GM12801 (cell line): ENCODE data around the gene RAD51D.

Source experiments
- CTCF ChIP-seq: IDR thresholded peaks from one replicate; pipeline ENCODE4 v1.5.1; 2011; ENCODE audit warnings: control low read depth; ENCODE audit not compliant: insufficient read length; ENCODE audit errors: extremely low read depth

Gene RAD51D

GRCh38 chr17:35069311-35069710, 50.3 kb downstream of the RAD51D start:
- TF ChIP-seq CTCF: no peak

DNA sequence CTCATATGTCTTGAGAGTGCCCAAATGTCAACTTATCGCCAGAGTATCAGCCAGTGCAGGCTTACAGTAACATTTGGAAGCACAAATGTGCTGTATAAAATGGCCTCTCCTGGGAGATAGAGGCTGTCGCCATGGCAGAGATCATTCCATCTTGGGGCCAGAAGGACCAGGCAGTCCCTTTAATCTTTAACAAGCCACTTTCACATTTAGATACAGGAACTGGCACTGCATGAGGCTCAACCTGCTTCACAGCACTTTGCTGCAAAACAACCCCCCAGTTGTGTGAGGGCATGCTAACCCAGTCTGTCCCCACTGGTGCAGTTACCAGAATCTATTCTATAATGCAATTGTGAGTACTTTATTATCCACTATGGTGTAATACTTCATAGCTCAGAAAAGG, 51.4 kb downstream of the RAD51D start:
- TF ChIP-seq CTCF: no peak

GRCh38 chr17:35065880-35066279, 53.8 kb downstream of the RAD51D start:
- no peak for TF ChIP-seq CTCF

DNA sequence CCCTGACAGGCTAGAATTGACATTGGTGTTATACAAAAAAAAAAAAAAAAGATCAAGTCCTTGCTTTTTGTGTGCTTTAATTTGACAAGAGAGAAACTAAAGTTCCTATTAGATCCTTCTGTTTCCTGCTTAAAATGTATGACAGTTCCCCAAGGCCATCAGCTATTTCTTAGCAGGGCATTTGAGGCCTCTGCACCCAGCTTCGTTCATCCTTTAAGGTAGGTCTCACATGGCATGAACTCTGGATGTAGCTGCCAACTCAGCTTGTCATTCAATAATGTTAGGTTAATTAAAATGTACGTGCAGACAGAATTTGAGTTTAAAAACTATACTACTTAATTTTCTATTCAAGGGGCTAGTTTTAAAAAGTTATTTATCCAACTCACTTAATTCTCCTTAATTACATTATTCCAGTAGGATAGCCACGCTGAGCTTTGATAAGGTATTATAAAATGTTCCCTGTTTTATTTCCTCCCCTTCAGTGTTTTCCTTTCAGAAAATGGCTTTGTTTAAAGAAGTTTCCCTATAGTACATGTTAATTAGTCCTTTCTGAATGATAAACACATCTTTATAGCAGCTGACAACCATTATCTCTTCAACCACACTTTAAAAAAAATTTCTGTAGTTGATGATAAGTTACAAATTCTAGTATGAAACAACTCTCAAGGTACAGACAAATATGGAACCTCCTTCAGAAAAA, 55.0 kb downstream of the RAD51D start:
- no peak for TF ChIP-seq CTCF

DNA sequence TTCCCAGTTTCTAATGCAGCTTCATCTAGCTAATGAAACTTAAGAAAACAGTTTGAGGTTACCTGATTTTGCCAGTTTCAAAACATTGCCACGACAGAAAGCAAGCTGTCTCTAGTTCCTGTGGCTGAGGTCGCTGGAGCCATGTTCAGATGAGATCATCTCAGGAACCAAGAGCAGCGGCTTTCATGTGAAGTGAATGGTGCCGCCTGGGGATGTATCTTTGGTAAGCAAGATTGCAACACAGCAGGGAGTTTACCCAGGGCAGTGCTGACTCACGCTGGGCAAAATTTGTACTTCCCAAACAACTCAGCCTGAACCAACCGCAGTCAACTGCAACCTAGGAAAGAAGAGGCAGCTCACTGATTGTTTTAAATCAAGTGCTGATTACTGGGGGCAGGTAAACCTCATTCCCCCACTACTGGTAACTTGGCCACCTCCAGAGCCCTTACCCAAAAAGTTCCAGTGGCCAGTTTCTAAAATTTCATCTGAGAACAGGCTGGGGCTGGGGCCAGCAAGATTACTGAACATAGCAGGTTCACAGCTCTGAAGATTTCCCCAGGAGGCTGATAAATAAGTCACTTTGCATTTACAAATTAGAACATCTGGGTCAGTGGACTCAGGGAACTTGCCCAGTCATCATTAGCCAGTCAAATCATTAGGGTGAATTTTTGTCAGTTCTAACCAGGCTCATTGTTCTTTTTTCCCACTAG, 56.0 kb downstream of the RAD51D start, which contains the start of gene RFFL:
TSS of gene RFFL (minus strand) at position 194 of the 710 bp plus-strand sequence. CDS start 37,154 bp downstream, outside the sequence.
- no peak for TF ChIP-seq CTCF

DNA sequence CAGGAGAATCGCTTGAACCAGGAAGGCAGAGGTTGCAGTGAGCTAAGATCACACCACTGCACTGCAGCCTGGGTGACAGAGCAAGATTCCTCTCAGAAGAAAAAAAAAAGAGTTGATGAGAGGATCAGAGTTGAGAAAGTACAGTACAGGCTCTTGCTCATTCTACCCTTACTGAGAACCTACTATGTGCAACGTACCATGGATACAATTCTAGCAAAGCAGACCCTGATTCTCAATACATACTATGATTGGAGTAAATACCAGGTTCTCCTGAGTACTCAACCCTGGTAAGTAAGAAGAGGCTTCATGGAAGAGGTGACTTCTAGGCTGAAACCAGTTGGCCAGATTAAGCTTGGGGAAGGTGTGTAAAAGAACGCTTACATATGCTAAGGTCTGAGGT, 57.4 kb downstream of the RAD51D start:
- no peak for TF ChIP-seq CTCF

DNA sequence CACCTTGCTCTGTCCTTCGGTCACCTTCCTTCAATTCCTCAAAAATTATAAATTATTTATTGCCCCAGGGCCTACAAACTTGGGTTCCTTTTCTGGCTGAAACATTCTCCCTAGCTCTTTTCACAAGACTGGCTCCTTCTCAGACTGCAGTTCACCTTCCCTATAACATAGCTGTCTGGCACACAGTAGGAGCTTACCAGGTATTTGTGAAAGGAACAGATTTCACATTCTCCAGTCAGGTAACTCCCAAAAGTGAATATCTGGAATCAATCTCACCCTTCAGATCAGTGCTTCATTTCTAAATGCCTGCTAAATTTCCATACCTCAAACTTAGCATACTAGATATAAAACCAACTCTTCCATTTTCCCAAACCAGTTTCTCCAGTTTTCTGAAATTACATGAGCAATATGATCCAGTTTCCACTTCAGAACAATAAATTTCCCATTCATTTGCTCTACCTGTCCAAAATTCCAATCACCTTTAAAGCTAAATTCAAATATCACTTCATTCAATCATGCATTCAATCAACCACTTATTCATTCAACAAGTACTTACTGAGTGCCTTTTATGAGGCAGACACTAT, 62.2 kb downstream of the RAD51D start:
- TF ChIP-seq CTCF: no peak
